ENCODE measurements around the gene MUTYH.

DNA sequence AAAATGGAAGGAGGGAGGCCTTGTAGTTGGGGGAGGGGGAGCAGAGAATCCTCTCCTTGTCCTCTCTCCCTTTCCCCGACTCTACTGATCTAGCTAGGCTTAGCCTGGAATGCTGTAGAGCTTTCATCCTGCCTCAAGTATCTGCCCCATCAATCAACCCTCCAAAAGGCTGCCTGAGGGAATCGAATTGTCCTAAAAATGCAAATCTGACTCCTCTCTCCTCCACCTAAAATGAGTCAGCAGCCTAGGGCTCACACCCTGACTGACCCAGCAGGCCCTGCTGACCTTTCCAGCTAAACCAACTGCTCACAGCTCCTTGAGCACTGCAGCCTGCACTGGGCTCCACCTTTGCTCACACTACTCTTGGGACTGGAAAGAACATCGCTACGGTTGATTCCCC lies 10.8 kb downstream of the MUTYH start:
- TF ChIP-seq, protein P1, sequence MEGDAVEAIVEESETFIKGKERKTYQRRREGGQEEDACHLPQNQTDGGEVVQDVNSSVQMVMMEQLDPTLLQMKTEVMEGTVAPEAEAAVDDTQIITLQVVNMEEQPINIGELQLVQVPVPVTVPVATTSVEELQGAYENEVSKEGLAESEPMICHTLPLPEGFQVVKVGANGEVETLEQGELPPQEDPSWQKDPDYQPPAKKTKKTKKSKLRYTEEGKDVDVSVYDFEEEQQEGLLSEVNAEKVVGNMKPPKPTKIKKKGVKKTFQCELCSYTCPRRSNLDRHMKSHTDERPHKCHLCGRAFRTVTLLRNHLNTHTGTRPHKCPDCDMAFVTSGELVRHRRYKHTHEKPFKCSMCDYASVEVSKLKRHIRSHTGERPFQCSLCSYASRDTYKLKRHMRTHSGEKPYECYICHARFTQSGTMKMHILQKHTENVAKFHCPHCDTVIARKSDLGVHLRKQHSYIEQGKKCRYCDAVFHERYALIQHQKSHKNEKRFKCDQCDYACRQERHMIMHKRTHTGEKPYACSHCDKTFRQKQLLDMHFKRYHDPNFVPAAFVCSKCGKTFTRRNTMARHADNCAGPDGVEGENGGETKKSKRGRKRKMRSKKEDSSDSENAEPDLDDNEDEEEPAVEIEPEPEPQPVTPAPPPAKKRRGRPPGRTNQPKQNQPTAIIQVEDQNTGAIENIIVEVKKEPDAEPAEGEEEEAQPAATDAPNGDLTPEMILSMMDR (IDR thresholded peaks at IDR 0.05): no peak
- no peak for TF ChIP-seq POLR2A (IDR thresholded peaks at IDR 0.05)
